HFFc6 (cell line): ENCODE data around the gene UVRAG. TPM values are rescaled to one million over a fixed set of nuclear protein-coding genes. Genes with fewer than 3 reads are reported as not detected.

Experiments
- DNase-seq: peaks from one replicate; pipeline ENCODE4 v3.0.0-alpha.2; 2018
- H3K27ac Mint-ChIP-seq: 2 replicates; pipeline ENCODE4 v1.8.0; 2020; ENCODE audit warnings: mild to moderate bottlenecking, mixed read lengths
- H3K27me3 Mint-ChIP-seq: 2 replicates; pipeline ENCODE4 v1.8.0; 2021; ENCODE audit warnings: mild to moderate bottlenecking, moderate library complexity, mixed read lengths; ENCODE audit not compliant: insufficient read depth
- H3K36me3 Mint-ChIP-seq: 2 replicates; pipeline ENCODE4 v1.8.0; 2021; ENCODE audit warnings: low read depth, mixed read lengths
- H3K4me1 Mint-ChIP-seq: 2 replicates; pipeline ENCODE4 v1.8.0; 2020; ENCODE audit warnings: low read depth, mixed read lengths
- H3K4me3 Mint-ChIP-seq: 2 replicates; pipeline ENCODE4 v1.8.0; 2020; ENCODE audit warnings: mild to moderate bottlenecking, moderate library complexity, mixed read lengths
- H3K9me3 Mint-ChIP-seq: 2 replicates; pipeline ENCODE4 v1.8.0; 2020; ENCODE audit warnings: mild to moderate bottlenecking, mixed read lengths
- total RNA-seq, 6 experiments: library from RNA; stranded (reverse); fragmentation: NEBNext Ultra II Directional; extraction: Animal tissue kit (Norgen Biotek cat#: 25700); gene quantifications; 2 replicates in 1 of 6; 3 replicates in 5 of 6; pipeline ENCODE4 v1.2.3, GENCODE V29; 2021
- TF ChIP-seq, protein P1 (sequence below): fragments of 200-600 bp; sonication (generic); IDR thresholded peaks from 2 replicates; pipeline ENCODE4 v1.5.0; 2021; ENCODE audit warnings: antibody characterized with exemption, mild to moderate bottlenecking

UVRAG gene
- total RNA-seq, 6 experiments from 2014 or later = 9.4 to 12.9 (median 10.7) TPM

DNA sequence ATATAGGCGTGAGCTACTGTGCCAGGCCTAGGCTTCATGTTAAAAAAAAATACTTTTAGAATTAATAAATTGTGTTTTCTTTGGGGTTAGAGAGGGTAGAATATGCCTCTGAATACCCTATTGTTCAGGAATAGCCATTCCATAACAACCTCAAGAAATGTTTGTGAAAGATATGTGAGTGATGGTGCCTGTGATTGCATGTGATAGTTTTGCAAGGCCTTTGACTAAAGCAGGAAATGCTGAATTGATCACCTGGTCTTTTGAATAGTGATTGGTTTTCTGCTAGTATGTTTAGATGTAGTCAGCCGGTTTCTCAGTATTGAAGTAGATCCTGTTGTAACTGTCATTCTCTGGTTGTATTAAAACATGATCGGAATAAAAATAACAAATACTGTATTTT, 73.4 kb downstream of the UVRAG start:
- Mint-ChIP-seq H3K4me1 (no peaks in the 10 kb centered on the region), H3K36me3 (no peaks in the 10 kb centered on the region), H3K27me3 (no peaks in the 10 kb centered on the region; the same call in 1 of the 2 replicates), H3K27ac (no peak overlapping the region), H3K4me3 (no peak overlapping the region), H3K9me3 (no peaks in the 10 kb centered on the region)
- TF ChIP-seq, protein P1, sequence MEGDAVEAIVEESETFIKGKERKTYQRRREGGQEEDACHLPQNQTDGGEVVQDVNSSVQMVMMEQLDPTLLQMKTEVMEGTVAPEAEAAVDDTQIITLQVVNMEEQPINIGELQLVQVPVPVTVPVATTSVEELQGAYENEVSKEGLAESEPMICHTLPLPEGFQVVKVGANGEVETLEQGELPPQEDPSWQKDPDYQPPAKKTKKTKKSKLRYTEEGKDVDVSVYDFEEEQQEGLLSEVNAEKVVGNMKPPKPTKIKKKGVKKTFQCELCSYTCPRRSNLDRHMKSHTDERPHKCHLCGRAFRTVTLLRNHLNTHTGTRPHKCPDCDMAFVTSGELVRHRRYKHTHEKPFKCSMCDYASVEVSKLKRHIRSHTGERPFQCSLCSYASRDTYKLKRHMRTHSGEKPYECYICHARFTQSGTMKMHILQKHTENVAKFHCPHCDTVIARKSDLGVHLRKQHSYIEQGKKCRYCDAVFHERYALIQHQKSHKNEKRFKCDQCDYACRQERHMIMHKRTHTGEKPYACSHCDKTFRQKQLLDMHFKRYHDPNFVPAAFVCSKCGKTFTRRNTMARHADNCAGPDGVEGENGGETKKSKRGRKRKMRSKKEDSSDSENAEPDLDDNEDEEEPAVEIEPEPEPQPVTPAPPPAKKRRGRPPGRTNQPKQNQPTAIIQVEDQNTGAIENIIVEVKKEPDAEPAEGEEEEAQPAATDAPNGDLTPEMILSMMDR = no peak
- no peak for DNase-seq

DNA sequence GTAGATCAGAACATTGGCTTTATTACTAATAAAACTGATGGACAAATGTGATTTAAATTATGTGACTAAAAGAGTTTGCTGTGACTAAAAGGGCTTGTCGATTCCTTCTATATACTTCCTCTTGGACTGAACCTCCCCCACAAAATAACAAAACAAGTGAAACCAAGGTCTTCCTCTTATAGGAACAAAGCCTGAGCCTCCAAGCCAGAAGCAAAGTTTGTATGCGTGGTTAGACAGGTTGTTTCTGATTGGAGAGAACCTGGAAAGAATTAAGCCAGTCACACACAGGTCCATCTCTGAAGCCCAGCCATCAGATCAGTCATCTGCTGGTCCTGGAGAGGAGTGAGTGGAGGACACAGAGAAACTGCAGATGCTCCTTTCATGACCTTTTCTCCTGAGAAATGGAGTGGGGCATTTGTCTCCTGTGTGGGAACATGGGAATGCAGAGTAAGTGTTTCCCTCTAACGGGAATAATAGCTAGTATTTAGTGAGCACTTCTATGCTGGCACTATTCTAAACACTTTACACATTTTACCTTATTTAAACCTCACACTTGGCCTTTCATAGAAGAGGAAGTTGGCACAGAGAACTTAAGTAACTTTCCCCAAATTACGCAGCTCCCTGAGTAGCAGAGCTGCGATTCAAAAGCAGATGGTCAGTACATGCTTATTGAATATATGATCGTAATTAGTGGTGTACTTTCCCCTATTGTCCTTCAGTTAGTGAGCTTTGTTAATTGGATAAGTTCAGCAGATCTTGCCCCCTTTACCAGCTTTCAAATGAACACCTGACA, 77.1 kb downstream of the UVRAG start:
- Mint-ChIP-seq H3K4me3 (no peak overlapping the region), H3K36me3 (no peaks in the 10 kb centered on the region), H3K9me3 (no peaks in the 10 kb centered on the region), H3K27me3 (no peaks in the 10 kb centered on the region; the same call in 1 of the 2 replicates), H3K4me1 (0 out of 2 replicates have a peak, but pooled peaks cover 5% of the 10 kb centered on the region), H3K27ac (no peak overlapping the region)
- DNase-seq = no peak
- TF ChIP-seq, protein P1 = no peak

DNA sequence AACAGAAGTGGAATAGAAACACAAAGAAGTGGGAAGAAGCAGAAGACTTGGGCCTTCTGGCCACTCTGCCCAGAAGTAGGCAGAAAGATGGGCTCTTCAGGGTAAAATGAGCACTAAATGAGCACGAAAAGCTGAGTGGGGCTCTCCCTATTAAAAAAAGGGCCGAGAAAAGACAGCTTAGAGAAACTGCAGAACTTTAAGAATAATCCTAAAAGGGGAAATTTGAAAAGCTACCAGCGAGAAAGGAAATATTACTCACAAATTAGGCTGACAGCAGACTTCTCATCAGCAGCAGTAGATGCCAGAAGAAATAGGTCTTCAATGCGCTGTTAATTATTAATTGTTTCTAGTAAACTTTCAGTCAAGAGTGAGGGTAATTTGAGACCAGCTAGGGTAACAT, 78.2 kb downstream of the UVRAG start:
- Mint-ChIP-seq H3K27me3 (no peaks in the 10 kb centered on the region; the same call in 1 of the 2 replicates), H3K4me3 (no peak overlapping the region), H3K27ac (no peak overlapping the region), H3K4me1 (0 out of 2 replicates have a peak, but pooled peaks cover 5% of the 10 kb centered on the region), H3K36me3 (no peaks in the 10 kb centered on the region), H3K9me3 (no peaks in the 10 kb centered on the region)
- DNase-seq = no peak
- TF ChIP-seq, protein P1 = no peak

DNA sequence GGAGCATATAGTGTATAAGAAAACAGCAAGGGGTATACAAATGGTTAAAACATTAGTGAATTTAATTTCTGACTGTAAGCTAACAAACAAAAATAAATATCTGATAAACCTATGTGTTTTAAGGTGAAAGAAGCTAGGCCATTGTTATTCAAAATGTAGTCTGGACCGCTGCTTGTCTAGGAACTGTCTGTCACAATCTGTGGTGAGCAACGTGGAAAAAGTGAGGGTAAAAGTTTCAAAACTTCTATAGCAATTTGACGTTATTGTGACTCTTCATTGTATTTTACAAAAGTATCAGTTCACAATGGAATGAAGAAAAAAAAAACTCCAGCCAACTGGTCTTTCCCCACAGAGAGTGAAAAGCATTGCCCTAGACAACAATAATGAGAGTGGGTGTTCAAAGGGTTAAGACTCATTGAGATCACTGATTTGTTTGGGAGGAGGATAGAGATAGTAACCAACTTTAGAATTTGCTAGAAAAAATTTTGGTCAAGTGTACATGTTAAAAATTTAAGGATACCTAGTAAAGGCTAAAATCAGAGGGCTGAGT, 79.1 kb downstream of the UVRAG start:
- no peak overlapping the region for H3K4me3 Mint-ChIP-seq
- H3K36me3 Mint-ChIP-seq = no peaks in the 10 kb centered on the region
- TF ChIP-seq, protein P1 = no peak
- H3K4me1 Mint-ChIP-seq = 0 out of 2 replicates have a peak, but pooled peaks cover 5% of the 10 kb centered on the region
- H3K27ac Mint-ChIP-seq = no peak overlapping the region
- no peaks in the 10 kb centered on the region; the same call in 1 of the 2 replicates for H3K27me3 Mint-ChIP-seq
- no peaks in the 10 kb centered on the region for H3K9me3 Mint-ChIP-seq
- DNase-seq = no peak

DNA sequence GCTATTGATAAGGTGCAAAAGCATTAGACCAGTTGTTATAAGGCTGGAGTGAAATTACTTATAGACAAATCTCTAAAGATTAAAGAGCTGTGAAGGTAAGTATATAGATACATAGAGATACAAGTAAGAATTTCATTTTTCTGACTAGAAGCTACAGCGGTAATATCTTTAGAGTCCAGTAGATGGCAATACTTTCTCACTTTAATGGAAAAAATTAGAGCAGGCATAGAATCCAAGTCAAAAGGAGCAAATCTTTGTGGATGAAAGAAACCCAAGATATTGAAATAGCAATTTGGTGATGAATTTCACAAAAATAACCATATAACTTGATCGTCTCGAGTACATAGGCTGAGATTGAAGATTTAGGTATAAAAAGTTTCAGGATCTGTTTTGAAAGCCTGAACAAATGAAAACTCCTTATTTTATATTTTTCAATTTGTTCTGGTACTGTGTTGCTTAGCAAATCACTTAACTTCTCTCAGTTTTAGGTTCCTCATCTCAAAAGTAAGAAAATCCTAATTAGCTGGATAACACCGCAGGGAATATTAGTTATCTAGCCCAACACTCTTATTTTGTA, 81.9 kb downstream of the UVRAG start:
- H3K27ac Mint-ChIP-seq = no peak overlapping the region
- H3K4me3 Mint-ChIP-seq = no peak overlapping the region
- H3K36me3 Mint-ChIP-seq = no peaks in the 10 kb centered on the region
- TF ChIP-seq, protein P1 = peak; percentile 89
- no peaks in the 10 kb centered on the region; the same call in 1 of the 2 replicates for H3K27me3 Mint-ChIP-seq
- H3K9me3 Mint-ChIP-seq = no peaks in the 10 kb centered on the region
- DNase-seq = peak; percentile 49
- H3K4me1 Mint-ChIP-seq = peaks cover 5% of the 10 kb centered on the region; the same call in 1 of the 2 replicates
